DMS114 treated with DMSO at 0.1 percent for 48 hours (cell line): ENCODE results near the gene DLG2.

Source experiments
- DNase-seq: peaks from one replicate; lab custom pipeline; 2025; ENCODE audit not compliant: unreplicated experiment; lab: John Stamatoyannopoulos, UW

The DLG2 gene

GRCh38 chr11:83895516-83895915 is 1731.6 kb downstream of the DLG2 start:
- DNase-seq, result no peak

GRCh38 chr11:83881428-83881827 is 1745.7 kb downstream of the DLG2 start:
- no peak for DNase-seq

- no peak for DNase-seq
Observed at GRCh38 chr11:83871054-83871453, 1756.1 kb downstream of the DLG2 start.

GRCh38 chr11:83866655-83867054 is 1760.5 kb downstream of the DLG2 start:
- no peak for DNase-seq

GRCh38 chr11:83865636-83866461 is 1761.3 kb downstream of the DLG2 start:
- no peak for DNase-seq

GRCh38 chr11:83864412-83865057 is 1762.6 kb downstream of the DLG2 start:
- no peak for DNase-seq

- no peak for DNase-seq
Observed at GRCh38 chr11:83863272-83863671, 1763.9 kb downstream of the DLG2 start.

- DNase-seq, result no peak
Observed at GRCh38 chr11:83862691-83863090, 1764.5 kb downstream of the DLG2 start.

- DNase-seq, result no peak
Observed at GRCh38 chr11:83862033-83862432, 1765.1 kb downstream of the DLG2 start.

- no peak for DNase-seq
Observed at GRCh38 chr11:83858694-83859093, 1768.5 kb downstream of the DLG2 start.

- no peak for DNase-seq
Observed at GRCh38 chr11:83855237-83855636, 1771.9 kb downstream of the DLG2 start.

- DNase-seq, result no peak
Observed at GRCh38 chr11:83852775-83853442, 1774.2 kb downstream of the DLG2 start.

GRCh38 chr11:83852012-83852411 is 1775.1 kb downstream of the DLG2 start:
- no peak for DNase-seq

GRCh38 chr11:83847467-83848034 is 1779.6 kb downstream of the DLG2 start:
- no peak for DNase-seq

- no peak for DNase-seq
Observed at GRCh38 chr11:83845797-83846196, 1781.3 kb downstream of the DLG2 start.

- no peak for DNase-seq
Observed at GRCh38 chr11:83840326-83840725, 1786.8 kb downstream of the DLG2 start.

- peak; percentile 17 for DNase-seq
Observed at GRCh38 chr11:83836883-83837654, 1790.1 kb downstream of the DLG2 start.

- DNase-seq, result no peak
Observed at GRCh38 chr11:83836065-83836464, 1791.1 kb downstream of the DLG2 start.

GRCh38 chr11:83835423-83835822 is 1791.7 kb downstream of the DLG2 start:
- no peak for DNase-seq

- DNase-seq, result no peak
Observed at GRCh38 chr11:83831929-83832328, 1795.2 kb downstream of the DLG2 start.
